ENCODE measurements around the gene SEC22A.

DNA sequence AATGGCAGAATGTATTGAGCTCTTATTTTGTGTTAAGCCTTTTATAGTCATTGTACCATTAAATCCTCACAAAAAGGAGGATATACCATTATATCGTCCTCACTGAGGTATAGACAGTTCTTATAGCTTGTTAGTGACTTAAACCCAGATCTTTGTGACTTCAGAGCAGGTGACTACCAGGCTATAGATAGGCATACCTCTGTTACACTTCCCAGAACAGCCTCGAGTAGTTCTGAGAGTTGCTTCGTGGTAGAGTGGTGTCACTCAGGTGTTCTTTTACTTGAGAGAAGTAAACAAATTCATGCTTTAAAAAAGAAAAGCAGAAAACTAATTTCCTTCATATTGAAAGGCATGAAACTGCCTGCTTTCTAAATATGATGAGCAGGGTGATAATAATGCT lies 59.9 kb downstream of the SEC22A start:
- TF ChIP-seq SRF (IDR thresholded peaks at IDR 0.05; ENCODE audit: low read depth, low read length): no peak
- no peak for TF ChIP-seq BRCA1 (IDR thresholded peaks at IDR 0.05; ENCODE audit: low read depth, low read length)
- TF ChIP-seq, protein P1, sequence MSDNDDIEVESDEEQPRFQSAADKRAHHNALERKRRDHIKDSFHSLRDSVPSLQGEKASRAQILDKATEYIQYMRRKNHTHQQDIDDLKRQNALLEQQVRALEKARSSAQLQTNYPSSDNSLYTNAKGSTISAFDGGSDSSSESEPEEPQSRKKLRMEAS (IDR thresholded peaks at IDR 0.05): no peak
- TF ChIP-seq SP1 (IDR thresholded peaks at IDR 0.05; ENCODE audit: low read depth, low read length): no peak
- TF ChIP-seq YY1 (IDR thresholded peaks at IDR 0.05; ENCODE audit: low read depth, low read length): no peak
- no peak for TF ChIP-seq SIX5 (IDR thresholded peaks at IDR 0.05; ENCODE audit: low read depth, low read length)
- TF ChIP-seq CHD2 (IDR thresholded peaks at IDR 0.05; ENCODE audit: low read length): no peak
- no peak for TF ChIP-seq RFX5 (IDR thresholded peaks at IDR 0.05; ENCODE audit: borderline replicate concordance, low read depth, low read length)
- TF ChIP-seq USF2 (IDR thresholded peaks at IDR 0.05; ENCODE audit: low read length): no peak
- TF ChIP-seq POLR2A (IDR thresholded peaks at IDR 0.05; ENCODE audit: control extremely low read depth in 1 of 2, low read depth in 2 of 2, low read length in 2 of 2): no peak
- TF ChIP-seq, protein P2, sequence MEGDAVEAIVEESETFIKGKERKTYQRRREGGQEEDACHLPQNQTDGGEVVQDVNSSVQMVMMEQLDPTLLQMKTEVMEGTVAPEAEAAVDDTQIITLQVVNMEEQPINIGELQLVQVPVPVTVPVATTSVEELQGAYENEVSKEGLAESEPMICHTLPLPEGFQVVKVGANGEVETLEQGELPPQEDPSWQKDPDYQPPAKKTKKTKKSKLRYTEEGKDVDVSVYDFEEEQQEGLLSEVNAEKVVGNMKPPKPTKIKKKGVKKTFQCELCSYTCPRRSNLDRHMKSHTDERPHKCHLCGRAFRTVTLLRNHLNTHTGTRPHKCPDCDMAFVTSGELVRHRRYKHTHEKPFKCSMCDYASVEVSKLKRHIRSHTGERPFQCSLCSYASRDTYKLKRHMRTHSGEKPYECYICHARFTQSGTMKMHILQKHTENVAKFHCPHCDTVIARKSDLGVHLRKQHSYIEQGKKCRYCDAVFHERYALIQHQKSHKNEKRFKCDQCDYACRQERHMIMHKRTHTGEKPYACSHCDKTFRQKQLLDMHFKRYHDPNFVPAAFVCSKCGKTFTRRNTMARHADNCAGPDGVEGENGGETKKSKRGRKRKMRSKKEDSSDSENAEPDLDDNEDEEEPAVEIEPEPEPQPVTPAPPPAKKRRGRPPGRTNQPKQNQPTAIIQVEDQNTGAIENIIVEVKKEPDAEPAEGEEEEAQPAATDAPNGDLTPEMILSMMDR (IDR thresholded peaks at IDR 0.05; ENCODE audit: control extremely low read depth in 1 of 3, insufficient read depth in 1 of 3, low read depth in 1 of 3, low read length in 3 of 3): no peak
- TF ChIP-seq BACH1 (IDR thresholded peaks at IDR 0.05; ENCODE audit: low read length): no peak
- TF ChIP-seq, protein P3, sequence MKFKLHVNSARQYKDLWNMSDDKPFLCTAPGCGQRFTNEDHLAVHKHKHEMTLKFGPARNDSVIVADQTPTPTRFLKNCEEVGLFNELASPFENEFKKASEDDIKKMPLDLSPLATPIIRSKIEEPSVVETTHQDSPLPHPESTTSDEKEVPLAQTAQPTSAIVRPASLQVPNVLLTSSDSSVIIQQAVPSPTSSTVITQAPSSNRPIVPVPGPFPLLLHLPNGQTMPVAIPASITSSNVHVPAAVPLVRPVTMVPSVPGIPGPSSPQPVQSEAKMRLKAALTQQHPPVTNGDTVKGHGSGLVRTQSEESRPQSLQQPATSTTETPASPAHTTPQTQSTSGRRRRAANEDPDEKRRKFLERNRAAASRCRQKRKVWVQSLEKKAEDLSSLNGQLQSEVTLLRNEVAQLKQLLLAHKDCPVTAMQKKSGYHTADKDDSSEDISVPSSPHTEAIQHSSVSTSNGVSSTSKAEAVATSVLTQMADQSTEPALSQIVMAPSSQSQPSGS (IDR thresholded peaks at IDR 0.05; ENCODE audit: low read length): no peak
- TF ChIP-seq MAFK (IDR thresholded peaks at IDR 0.05; ENCODE audit: low read depth, low read length): no peak
